Suprapubic skin (tissue), 4 donors: ENCODE results near the gene TOMM40. TPM values are rescaled to one million over a fixed set of nuclear protein-coding genes. Genes with fewer than 3 reads are reported as not detected.

Experiments used
- DNase-seq, 2 donors: peaks; one replicate each; pipeline ENCODE4 v3.0.0-alpha.2; 2019; ENCODE audit warnings: low spot score in 2 of 2
- H3K27ac ChIP-seq: fragments of 200-600 bp; sonication (generic); one replicate; pipeline ENCODE4 v1.5.1; 2019
- H3K27me3 ChIP-seq: fragments of 200-600 bp; sonication (generic); one replicate; pipeline ENCODE4 v1.5.1; 2019
- H3K36me3 ChIP-seq: fragments of 200-600 bp; sonication (generic); one replicate; pipeline ENCODE4 v1.5.1; 2019
- H3K4me1 ChIP-seq: fragments of 200-600 bp; sonication (generic); one replicate; pipeline ENCODE4 v1.5.1; 2019
- H3K4me3 ChIP-seq: fragments of 200-600 bp; sonication (generic); one replicate; pipeline ENCODE4 v1.5.1; 2019; ENCODE audit warnings: mild to moderate bottlenecking
- H3K9me3 ChIP-seq: fragments of 200-600 bp; sonication (generic); one replicate; pipeline ENCODE4 v1.5.1; 2019
- EP300 ChIP-seq: sonication (generic); formaldehyde crosslinking; IDR thresholded peaks from one replicate; pipeline ENCODE4 v1.6.1; 2017; ENCODE audit warnings: antibody characterized with exemption
- POLR2A ChIP-seq, 2 donors: fragments of 450-650 bp; IDR thresholded peaks; one replicate each; pipeline ENCODE4 v1.6.1; 2017; ENCODE audit warnings: antibody characterized with exemption in 2 of 2, mild to moderate bottlenecking in 2 of 2, moderate library complexity in 2 of 2
- POLR2AphosphoS5 ChIP-seq, 3 donors: sonication (generic); formaldehyde crosslinking; IDR thresholded peaks; one replicate each; pipeline ENCODE4 v1.6.1; 2017; ENCODE audit warnings: antibody characterized with exemption in 3 of 3
- WGBS: methylation state at CpG from one replicate; pipeline ENCODE4 v1.1.5; 2018; 5-methylcytosine and 5-hydroxymethylcytosine counted together
- total RNA-seq, 4 donors: library from RNA; depleted of rRNA; stranded (reverse); fragments of >200 nt; gene quantifications; one replicate each; pipeline ENCODE4 v1.1.0, GENCODE V29; 2016
- TF ChIP-seq, protein P1 (sequence below), 2 donors: fragments of 200-600 bp in 1 of 2; fragments of 450-650 bp in 1 of 2; sonication (generic) in 1 of 2; IDR thresholded peaks; one replicate each; pipeline ENCODE4 v1.5.1; 2016 to 2019; ENCODE audit warnings: antibody characterized with exemption in 2 of 2, mild to moderate bottlenecking in 1 of 2, moderate library complexity in 1 of 2

Gene TOMM40
- total RNA-seq, 4 donors from 2014 or later, result 32.7 to 51.9 (median 47.1) TPM

- H3K4me3 ChIP-seq, result no peak overlapping the region
- no peaks in the 10 kb centered on the region for H3K9me3 ChIP-seq
- no peaks in the 10 kb centered on the region for H3K27me3 ChIP-seq
- 93% methylated on average over 13 of the region's 13 CpGs for WGBS
- no peak overlapping the region for H3K27ac ChIP-seq
- no peak for DNase-seq
- H3K4me1 ChIP-seq, result peaks cover 10% of the 10 kb centered on the region
- peaks cover 10% of the 10 kb centered on the region for H3K36me3 ChIP-seq
- TF ChIP-seq EP300 (no peak), POLR2A (IDR thresholded peaks at IDR 0.05) (no peak), POLR2AphosphoS5 (IDR thresholded peaks at IDR 0.05) (no peak)
- TF ChIP-seq, protein P1, sequence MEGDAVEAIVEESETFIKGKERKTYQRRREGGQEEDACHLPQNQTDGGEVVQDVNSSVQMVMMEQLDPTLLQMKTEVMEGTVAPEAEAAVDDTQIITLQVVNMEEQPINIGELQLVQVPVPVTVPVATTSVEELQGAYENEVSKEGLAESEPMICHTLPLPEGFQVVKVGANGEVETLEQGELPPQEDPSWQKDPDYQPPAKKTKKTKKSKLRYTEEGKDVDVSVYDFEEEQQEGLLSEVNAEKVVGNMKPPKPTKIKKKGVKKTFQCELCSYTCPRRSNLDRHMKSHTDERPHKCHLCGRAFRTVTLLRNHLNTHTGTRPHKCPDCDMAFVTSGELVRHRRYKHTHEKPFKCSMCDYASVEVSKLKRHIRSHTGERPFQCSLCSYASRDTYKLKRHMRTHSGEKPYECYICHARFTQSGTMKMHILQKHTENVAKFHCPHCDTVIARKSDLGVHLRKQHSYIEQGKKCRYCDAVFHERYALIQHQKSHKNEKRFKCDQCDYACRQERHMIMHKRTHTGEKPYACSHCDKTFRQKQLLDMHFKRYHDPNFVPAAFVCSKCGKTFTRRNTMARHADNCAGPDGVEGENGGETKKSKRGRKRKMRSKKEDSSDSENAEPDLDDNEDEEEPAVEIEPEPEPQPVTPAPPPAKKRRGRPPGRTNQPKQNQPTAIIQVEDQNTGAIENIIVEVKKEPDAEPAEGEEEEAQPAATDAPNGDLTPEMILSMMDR (IDR thresholded peaks at IDR 0.05), result no peak
Observed at GRCh38 chr19:44947041-44947581, 56.1 kb downstream of the TOMM40 start.

- DNase-seq, result no peak
- no peak overlapping the region for H3K27ac ChIP-seq
- H3K9me3 ChIP-seq, result no peaks in the 10 kb centered on the region
- no peaks in the 10 kb centered on the region for H3K27me3 ChIP-seq
- peaks cover 13% of the 10 kb centered on the region for H3K36me3 ChIP-seq
- peaks cover 10% of the 10 kb centered on the region for H3K4me1 ChIP-seq
- no peak for TF ChIP-seq POLR2A (IDR thresholded peaks at IDR 0.05)
- no peak for TF ChIP-seq POLR2AphosphoS5 (IDR thresholded peaks at IDR 0.05)
- TF ChIP-seq EP300, result no peak
- TF ChIP-seq, protein P1 (IDR thresholded peaks at IDR 0.05), result no peak
- 77% methylated on average over 5 of the region's 5 CpGs for WGBS
- no peak overlapping the region for H3K4me3 ChIP-seq
Observed at GRCh38 chr19:44948237-44948636, 57.2 kb downstream of the TOMM40 start.

DNA sequence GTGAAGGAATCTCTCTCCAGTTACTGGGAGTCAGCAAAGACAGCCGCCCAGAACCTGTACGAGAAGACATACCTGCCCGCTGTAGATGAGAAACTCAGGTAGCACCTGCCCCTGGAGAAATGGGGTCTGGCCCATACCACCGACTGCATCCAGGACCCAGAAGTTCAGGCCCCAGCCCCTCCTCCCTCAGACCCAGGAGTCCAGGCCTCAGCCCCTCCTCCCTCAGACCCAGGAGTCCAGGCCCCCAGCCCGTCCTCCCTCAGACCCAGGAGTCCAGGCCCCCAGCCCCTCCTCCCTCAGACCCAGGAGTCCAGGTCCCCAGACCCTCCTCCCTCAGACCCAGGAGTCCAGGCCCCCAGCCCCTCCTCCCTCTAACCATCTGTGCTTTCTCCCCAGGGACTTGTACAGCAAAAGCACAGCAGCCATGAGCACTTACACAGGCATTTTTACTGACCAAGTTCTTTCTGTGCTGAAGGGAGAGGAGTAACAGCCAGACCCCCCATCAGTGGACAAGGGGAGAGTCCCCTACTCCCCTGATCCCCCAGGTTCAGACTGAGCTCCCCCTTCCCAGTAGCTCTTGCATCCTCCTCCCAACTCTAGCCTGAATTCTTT lies 57.8 kb downstream of the TOMM40 start:
- H3K27me3 ChIP-seq, result no peaks in the 10 kb centered on the region
- H3K9me3 ChIP-seq, result no peaks in the 10 kb centered on the region
- no peak for TF ChIP-seq POLR2A (IDR thresholded peaks at IDR 0.05)
- no peak for TF ChIP-seq EP300
- TF ChIP-seq POLR2AphosphoS5 (IDR thresholded peaks at IDR 0.05), result no peak
- TF ChIP-seq, protein P1 (IDR thresholded peaks at IDR 0.05), result no peak
- WGBS, result 100% methylated on average over 3 of the region's 5 CpGs
- no peak overlapping the region for H3K27ac ChIP-seq
- H3K36me3 ChIP-seq, result peaks cover 13% of the 10 kb centered on the region
- peaks cover 14% of the 10 kb centered on the region for H3K4me1 ChIP-seq
- no peak overlapping the region for H3K4me3 ChIP-seq
- no peak for DNase-seq

GRCh38 chr19:44949550-44949949 lies 58.5 kb downstream of the TOMM40 start:
- no peak for DNase-seq
- peaks cover 21% of the 10 kb centered on the region for H3K4me1 ChIP-seq
- TF ChIP-seq POLR2A (IDR thresholded peaks at IDR 0.05) (no peak), EP300 (no peak), POLR2AphosphoS5 (IDR thresholded peaks at IDR 0.05) (no peak)
- TF ChIP-seq, protein P1 (IDR thresholded peaks at IDR 0.05), result no peak
- 80% methylated on average over 9 of the region's 9 CpGs for WGBS
- no peak overlapping the region for H3K27ac ChIP-seq
- no peaks in the 10 kb centered on the region for H3K9me3 ChIP-seq
- no peak overlapping the region for H3K4me3 ChIP-seq
- peaks cover 13% of the 10 kb centered on the region for H3K36me3 ChIP-seq
- H3K27me3 ChIP-seq, result no peaks in the 10 kb centered on the region

DNA sequence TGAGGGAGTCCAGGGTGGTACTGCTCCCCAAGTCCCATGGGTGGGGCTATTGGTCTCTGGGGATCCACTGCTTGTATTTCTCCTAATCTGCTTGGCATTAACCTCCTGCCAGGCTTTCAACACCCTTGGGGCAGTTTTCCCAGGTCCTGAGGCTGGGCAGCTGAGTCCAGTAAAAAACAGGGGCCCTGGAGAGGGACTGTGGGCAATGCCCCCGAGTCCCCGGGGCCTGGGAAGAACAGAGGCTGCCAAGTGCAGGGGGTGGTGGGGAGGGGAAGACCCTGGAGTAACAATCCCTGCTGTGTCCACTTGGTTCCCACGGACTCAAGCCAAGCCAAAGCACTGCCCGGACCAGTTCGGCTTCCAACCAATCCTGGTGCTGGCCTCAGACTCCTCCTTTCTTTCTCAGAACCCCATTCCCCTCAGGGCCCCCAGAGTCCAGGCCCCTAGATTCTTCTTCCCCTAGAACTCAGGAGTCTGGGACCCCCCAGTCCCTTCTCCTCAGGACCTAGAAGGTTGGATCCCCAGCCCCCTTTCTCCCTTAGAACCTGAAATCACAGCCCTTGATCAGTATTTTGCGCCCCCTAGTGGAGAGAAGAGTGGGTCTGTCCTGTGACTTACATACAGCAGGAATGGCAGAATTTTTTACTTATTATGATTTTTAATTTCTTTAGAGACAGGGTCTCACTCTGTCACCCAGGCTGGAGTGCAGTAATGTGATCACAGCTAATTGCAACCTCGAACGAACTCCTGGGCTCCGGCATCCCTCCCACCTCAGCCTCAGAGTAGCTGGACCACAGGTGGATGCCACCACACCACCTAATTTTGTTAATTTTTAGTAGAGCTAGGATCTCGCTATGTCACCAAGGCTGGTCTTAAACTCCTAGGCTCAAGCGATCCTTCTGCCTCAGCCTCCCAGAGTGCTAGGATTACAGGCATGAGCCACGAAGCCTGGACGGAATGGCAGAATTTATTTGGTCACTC lies 60.4 kb downstream of the TOMM40 start:
- Histone ChIP-seq H3K4me1 (peaks cover 30% of the 10 kb centered on the region), H3K27me3 (no peaks in the 10 kb centered on the region), H3K36me3 (peaks cover 13% of the 10 kb centered on the region), H3K4me3 (no peak overlapping the region), H3K9me3 (no peaks in the 10 kb centered on the region), H3K27ac (peak overlapping the region; percentile 38)
- 47% methylated on average over 13 of the region's 13 CpGs for WGBS
- peak in 1 of 2 donors; percentile 73 for DNase-seq
- TF ChIP-seq, protein P1 (IDR thresholded peaks at IDR 0.05), result peak; percentile 69 to 82
- TF ChIP-seq POLR2A (IDR thresholded peaks at IDR 0.05), result no peak
